ENCODE results near the gene NGDN. TPM values are rescaled to one million over a fixed set of nuclear protein-coding genes. Genes with fewer than 3 reads are reported as not detected.

NGDN gene
- total RNA-seq, 1 experiment from 2014 or later = 42.0 TPM

GRCh38 chr14:23443411-23443812, 26.1 kb upstream of the NGDN start:
- H3K9ac ChIP-seq (ENCODE audit: low read length) = no peak overlapping the region
- no peaks in the 10 kb centered on the region for H3K36me3 ChIP-seq (ENCODE audit: control insufficient read depth in 1 of 2, insufficient read depth in 2 of 2, low read length in 2 of 2)
- TF ChIP-seq CBX3 (IDR thresholded peaks at IDR 0.05; ENCODE audit: low read depth) (no peak), REST (IDR thresholded peaks at IDR 0.05; ENCODE audit: low read depth) (no peak), MAX (IDR thresholded peaks at IDR 0.05) (no peak), CTCF (IDR thresholded peaks at IDR 0.05 in 2 of 3, conservative IDR thresholded peaks at IDR 0.05 in 1 of 3; ENCODE audit: borderline replicate concordance in 1 of 3, insufficient read depth in 1 of 3, low read depth in 2 of 3, low read length in 2 of 3) (no peak), ZFX (IDR thresholded peaks at IDR 0.05) (no peak), TCF7L2 (IDR thresholded peaks at IDR 0.05; ENCODE audit: borderline replicate concordance, extremely low read depth, insufficient read depth, insufficient read length) (no peak), CEBPB (IDR thresholded peaks at IDR 0.05; ENCODE audit: low read depth) (no peak), YY1 (IDR thresholded peaks at IDR 0.05; ENCODE audit: extremely low read depth, insufficient replicate concordance, low read depth, low read length) (no peak), ZBTB33 (IDR thresholded peaks at IDR 0.05; ENCODE audit: extremely low read depth, insufficient replicate concordance, low read length) (no peak), ZNF274 (IDR thresholded peaks at IDR 0.05; ENCODE audit: low read depth, low read length) (no peak), EZH2phosphoT487 (IDR thresholded peaks at IDR 0.05; ENCODE audit: borderline replicate concordance) (no peak), SP1 (IDR thresholded peaks at IDR 0.05; ENCODE audit: low read depth) (no peak), ELF1 (IDR thresholded peaks at IDR 0.05; ENCODE audit: borderline replicate concordance, low read depth) (no peak), FOSL1 (IDR thresholded peaks at IDR 0.05; ENCODE audit: low read depth) (no peak)
- POLR2A ChIA-PET = no interaction called here
- DNase-seq (ENCODE audit: low read depth, low spot score) (no peak), ATAC-seq (no peak)
- H3K4me2 ChIP-seq (ENCODE audit: low read length) = no peak overlapping the region
- RAD21 ChIA-PET (ENCODE audit: low non-redundant PET in 1 of 2, low total read pairs in 2 of 2, uncharacterized antibody in 2 of 2, unreplicated experiment in 2 of 2) = interaction anchor here in 1 of 2 experiments (0.6 kb wide), 1 partner anchor 93 kb away, joined by 3 read pairs; no protein-coding TSS in a partner anchor
- no peak overlapping the region for H3K4me3 ChIP-seq (replicated peaks in 1 of 2; ENCODE audit: low read depth in 1 of 2, low read length in 2 of 2)
- intact Hi-C loops (cut with micrococcal nuclease) = no loop called here
- no TSS peak for BruUV-seq (replicated peaks)
- no peak overlapping the region for H3K27ac ChIP-seq (ENCODE audit: low read depth, low read length)
- no peaks in the 10 kb centered on the region for H3K9me2 ChIP-seq (ENCODE audit: insufficient read depth)
- H3K79me2 ChIP-seq (ENCODE audit: insufficient read depth, low read length) = no peaks in the 10 kb centered on the region
- H3K4me1 ChIP-seq (ENCODE audit: control insufficient read depth in 1 of 2, insufficient read depth in 2 of 2, low read length in 2 of 2) = no peaks in the 10 kb centered on the region
- H4K20me1 ChIP-seq (ENCODE audit: insufficient read depth) = no peaks in the 10 kb centered on the region
- CTCF ChIA-PET = interaction anchor here (1.9 kb wide), 1 partner anchor 13 kb away, joined by 5 read pairs; no protein-coding TSS in a partner anchor
- no peak overlapping the region for H2AFZ ChIP-seq (ENCODE audit: low read depth, low read length, poor library complexity, severe bottlenecking)
- H3K9me3 ChIP-seq (ENCODE audit: control insufficient read depth in 1 of 2, insufficient read depth in 1 of 2, low read depth in 1 of 2, low read length in 2 of 2) = no peaks in the 10 kb centered on the region
- peaks cover 6% of the 10 kb centered on the region; the same call in 1 of the 2 replicates for H3K27me3 ChIP-seq (ENCODE audit: insufficient read depth, low read length)

Measured in HCT116 (cell line).